ENCODE results near the gene CARD18.

CARD18 gene

GRCh38 chr11:105144887-105145286 is 5.3 kb upstream of the CARD18 start:
- peak; percentile 31 for DNase-seq (ENCODE audit: low read depth)
- no peak overlapping the region for H3K4me3 ChIP-seq (ENCODE audit: control insufficient read depth, low read depth, low read length)
- no peak for TF ChIP-seq CTCF (IDR thresholded peaks at IDR 0.05; ENCODE audit: control insufficient read depth, insufficient read depth, low read depth, low read length, missing control alignments)

- no peak for DNase-seq (ENCODE audit: low read depth)
- no peak for TF ChIP-seq CTCF (IDR thresholded peaks at IDR 0.05; ENCODE audit: control insufficient read depth, insufficient read depth, low read depth, low read length, missing control alignments)
- H3K4me3 ChIP-seq (ENCODE audit: control insufficient read depth, low read depth, low read length) = no peak overlapping the region
These were observed 2.6 kb upstream of the CARD18 start for GRCh38 chr11:105142167-105142566.

- DNase-seq (ENCODE audit: low read depth) = no peak
- no peak overlapping the region for H3K4me3 ChIP-seq (ENCODE audit: control insufficient read depth, low read depth, low read length)
- no peak for TF ChIP-seq CTCF (IDR thresholded peaks at IDR 0.05; ENCODE audit: control insufficient read depth, insufficient read depth, low read depth, low read length, missing control alignments)
These were observed 2.3 kb downstream of the CARD18 start for GRCh38 chr11:105137286-105137685.

- no peak for TF ChIP-seq CTCF (IDR thresholded peaks at IDR 0.05; ENCODE audit: control insufficient read depth, insufficient read depth, low read depth, low read length, missing control alignments)
- H3K4me3 ChIP-seq (ENCODE audit: control insufficient read depth, low read depth, low read length) = no peak overlapping the region
- no peak for DNase-seq (ENCODE audit: low read depth)
These were observed 3.7 kb downstream of the CARD18 start for GRCh38 chr11:105135883-105136282.

- no peak overlapping the region for H3K4me3 ChIP-seq (ENCODE audit: control insufficient read depth, low read depth, low read length)
- TF ChIP-seq CTCF (IDR thresholded peaks at IDR 0.05; ENCODE audit: control insufficient read depth, insufficient read depth, low read depth, low read length, missing control alignments) = no peak
- DNase-seq (ENCODE audit: low read depth) = no peak
These were observed 6.7 kb downstream of the CARD18 start for GRCh38 chr11:105132716-105133511.

GRCh38 chr11:105130189-105130813 is 9.3 kb downstream of the CARD18 start:
- H3K4me3 ChIP-seq (ENCODE audit: control insufficient read depth, low read depth, low read length) = no peak overlapping the region
- TF ChIP-seq CTCF (IDR thresholded peaks at IDR 0.05; ENCODE audit: control insufficient read depth, insufficient read depth, low read depth, low read length, missing control alignments) = no peak
- no peak for DNase-seq (ENCODE audit: low read depth)

All from AG09309 (cell line).